Measurements from ENCODE around the gene ZNF334. TPM values are rescaled to one million over a fixed set of nuclear protein-coding genes. Genes with fewer than 3 reads are reported as not detected.

The ZNF334 gene
- total RNA-seq, 4 donors from 2014 or later, result 12.2 to 15.7 (median 14.2) TPM

GRCh38 chr20:46541229-46541935, 28.0 kb upstream of the ZNF334 start:
- H3K4me3 ChIP-seq (replicated peaks in 1 of 3), result no peak overlapping the region
- WGBS, 2 donors, result 69 to 72% methylated on average over 36 of the region's 36 CpGs

GRCh38 chr20:46539113-46539512, 25.8 kb upstream of the ZNF334 start:
- 70 to 76% methylated on average over 2 of the region's 2 CpGs for WGBS, 2 donors
- H3K9me3 ChIP-seq, result no peaks in the 10 kb centered on the region
- H3K27me3 ChIP-seq, result no peaks in the 10 kb centered on the region
- TF ChIP-seq POLR2A (IDR thresholded peaks at IDR 0.05), result no peak
- TF ChIP-seq CTCF (IDR thresholded peaks at IDR 0.05), result no peak
- no peaks in the 10 kb centered on the region for H3K36me3 ChIP-seq
- no peak overlapping the region for H3K4me3 ChIP-seq (replicated peaks in 1 of 3)
- H3K4me1 ChIP-seq, result no peaks in the 10 kb centered on the region
- no peak for DNase-seq
- intact Hi-C loops (cut with DNase I), result no loop called here
- no peak overlapping the region for H3K27ac ChIP-seq

More at GRCh38 chr20:46541229-46541935, 28.0 kb upstream of the ZNF334 start:
- no peak for DNase-seq
- TF ChIP-seq CTCF (IDR thresholded peaks at IDR 0.05) (no peak), POLR2A (IDR thresholded peaks at IDR 0.05) (no peak)
- H3K4me1 ChIP-seq, result no peaks in the 10 kb centered on the region
- H3K27me3 ChIP-seq, result no peaks in the 10 kb centered on the region
- no peaks in the 10 kb centered on the region for H3K36me3 ChIP-seq
- intact Hi-C loops (cut with DNase I), result no loop called here
- no peaks in the 10 kb centered on the region for H3K9me3 ChIP-seq
- H3K27ac ChIP-seq, result no peak overlapping the region

- Histone ChIP-seq H3K4me3 (replicated peaks in 1 of 3) (no peak overlapping the region), H3K4me1 (no peaks in the 10 kb centered on the region), H3K36me3 (no peaks in the 10 kb centered on the region), H3K27ac (no peak overlapping the region), H3K9me3 (no peaks in the 10 kb centered on the region), H3K27me3 (no peaks in the 10 kb centered on the region)
- TF ChIP-seq POLR2A (IDR thresholded peaks at IDR 0.05), result no peak
- no peak for TF ChIP-seq CTCF (IDR thresholded peaks at IDR 0.05)
- intact Hi-C loops (cut with DNase I), result no loop called here
- DNase-seq, result no peak
- 63 to 78% methylated on average over 4 of the region's 4 CpGs for WGBS, 2 donors
Measured at GRCh38 chr20:46530640-46531039, 17.3 kb upstream of the ZNF334 start.

- TF ChIP-seq POLR2A (IDR thresholded peaks at IDR 0.05) (no peak), CTCF (IDR thresholded peaks at IDR 0.05) (no peak)
- Histone ChIP-seq H3K4me1 (no peaks in the 10 kb centered on the region), H3K27me3 (no peaks in the 10 kb centered on the region), H3K27ac (no peak overlapping the region), H3K9me3 (no peaks in the 10 kb centered on the region), H3K4me3 (replicated peaks in 1 of 3) (no peak overlapping the region), H3K36me3 (no peaks in the 10 kb centered on the region)
- DNase-seq, result no peak
- intact Hi-C loops (cut with DNase I), result loop anchor here (5.0 kb wide), 1 partner anchor 158 kb away; no protein-coding TSS in a partner anchor
- WGBS, 2 donors, result 51 to 53% methylated on average over 2 of the region's 2 CpGs
Measured at GRCh38 chr20:46523696-46524328, 10.5 kb upstream of the ZNF334 start.

GRCh38 chr20:46523108-46523507, 9.7 kb upstream of the ZNF334 start:
- no peaks in the 10 kb centered on the region for H3K9me3 ChIP-seq
- H3K36me3 ChIP-seq, result no peaks in the 10 kb centered on the region
- no peaks in the 10 kb centered on the region for H3K4me1 ChIP-seq
- no peak for TF ChIP-seq POLR2A (IDR thresholded peaks at IDR 0.05)
- TF ChIP-seq CTCF (IDR thresholded peaks at IDR 0.05), result no peak
- intact Hi-C loops (cut with DNase I), result loop anchor here (5.0 kb wide), 1 partner anchor 159 kb away; no protein-coding TSS in a partner anchor
- H3K4me3 ChIP-seq (replicated peaks in 1 of 3), result no peak overlapping the region
- DNase-seq, result no peak
- H3K27me3 ChIP-seq, result no peaks in the 10 kb centered on the region
- H3K27ac ChIP-seq, result no peak overlapping the region
- 70 to 76% methylated on average over 5 of the region's 5 CpGs for WGBS, 2 donors
